Measurements from ENCODE around the gene ALLC. TPM values are rescaled to one million over a fixed set of nuclear protein-coding genes. Genes with fewer than 3 reads are reported as not detected.
A peak's percentile ranks its signal among the peaks of the same experiment; 100 is the strongest.

Gene ALLC
- total and polyA plus RNA-seq, 2 donors (not counting 1 experiment from before 2014, with no cell fraction given) = not detected

DNA sequence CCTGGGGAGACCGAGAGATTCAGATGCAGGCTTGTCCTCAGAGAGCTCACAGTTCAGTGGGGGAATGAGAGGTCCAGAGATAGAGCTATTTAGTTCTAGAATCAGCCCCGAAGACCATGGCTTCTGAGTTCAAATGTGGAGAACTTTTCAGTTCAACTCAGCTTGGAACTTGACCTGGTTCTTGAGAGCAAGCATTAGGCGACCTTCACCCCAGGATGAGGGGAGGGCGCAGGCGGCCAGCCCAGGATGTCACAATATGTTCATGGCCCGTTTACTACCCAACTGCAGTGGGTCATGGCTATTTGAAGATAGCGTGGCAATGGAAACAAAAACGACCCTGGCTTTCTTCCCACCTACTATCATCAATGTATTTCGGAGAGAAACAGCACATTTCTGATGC lies 79.1 kb downstream of the ALLC start:
- Histone ChIP-seq H3K4me1 (ENCODE audit: control insufficient read depth, extremely low read depth, insufficient read depth, low read length) (no peaks in the 10 kb centered on the region), H3K4me3 (replicated peaks in 1 of 4; ENCODE audit: control extremely low read depth in 1 of 4, insufficient read depth in 1 of 4, low read depth in 3 of 4, low read length in 4 of 4) (no peak overlapping the region), H2AFZ (ENCODE audit: low read length) (no peak overlapping the region), H3K27ac (ENCODE audit: insufficient read depth, low read length) (no peak overlapping the region), H3K4me2 (ENCODE audit: extremely low read depth, insufficient read depth, low read length) (no peak overlapping the region), H3K9ac (ENCODE audit: insufficient read depth, low read length) (no peak overlapping the region), H3K27me3 (ENCODE audit: control insufficient read depth, insufficient read depth, low read length) (no peaks in the 10 kb centered on the region), H3K36me3 (ENCODE audit: control insufficient read depth, insufficient read depth, low read length) (no peaks in the 10 kb centered on the region), H3K79me2 (ENCODE audit: control insufficient read depth, insufficient read depth, low read length) (no peaks in the 10 kb centered on the region), H3K9me3 (ENCODE audit: control insufficient read depth, insufficient read depth, low read depth, low read length) (no peaks in the 10 kb centered on the region), H4K20me1 (ENCODE audit: control insufficient read depth, extremely low read depth, insufficient read depth, low read length) (no peaks in the 10 kb centered on the region)
- DNase-seq (ENCODE audit: low read depth in 2 of 2) = no peak
- no peak for TF ChIP-seq EZH2 (IDR thresholded peaks at IDR 0.05; ENCODE audit: low read length, missing control alignments)
- TF ChIP-seq, protein P1, sequence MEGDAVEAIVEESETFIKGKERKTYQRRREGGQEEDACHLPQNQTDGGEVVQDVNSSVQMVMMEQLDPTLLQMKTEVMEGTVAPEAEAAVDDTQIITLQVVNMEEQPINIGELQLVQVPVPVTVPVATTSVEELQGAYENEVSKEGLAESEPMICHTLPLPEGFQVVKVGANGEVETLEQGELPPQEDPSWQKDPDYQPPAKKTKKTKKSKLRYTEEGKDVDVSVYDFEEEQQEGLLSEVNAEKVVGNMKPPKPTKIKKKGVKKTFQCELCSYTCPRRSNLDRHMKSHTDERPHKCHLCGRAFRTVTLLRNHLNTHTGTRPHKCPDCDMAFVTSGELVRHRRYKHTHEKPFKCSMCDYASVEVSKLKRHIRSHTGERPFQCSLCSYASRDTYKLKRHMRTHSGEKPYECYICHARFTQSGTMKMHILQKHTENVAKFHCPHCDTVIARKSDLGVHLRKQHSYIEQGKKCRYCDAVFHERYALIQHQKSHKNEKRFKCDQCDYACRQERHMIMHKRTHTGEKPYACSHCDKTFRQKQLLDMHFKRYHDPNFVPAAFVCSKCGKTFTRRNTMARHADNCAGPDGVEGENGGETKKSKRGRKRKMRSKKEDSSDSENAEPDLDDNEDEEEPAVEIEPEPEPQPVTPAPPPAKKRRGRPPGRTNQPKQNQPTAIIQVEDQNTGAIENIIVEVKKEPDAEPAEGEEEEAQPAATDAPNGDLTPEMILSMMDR (conservative IDR thresholded peaks at IDR 0.05 in 1 of 2, IDR thresholded peaks at IDR 0.05 in 1 of 2; ENCODE audit: low read depth in 1 of 2, low read length in 2 of 2) = no peak

DNA sequence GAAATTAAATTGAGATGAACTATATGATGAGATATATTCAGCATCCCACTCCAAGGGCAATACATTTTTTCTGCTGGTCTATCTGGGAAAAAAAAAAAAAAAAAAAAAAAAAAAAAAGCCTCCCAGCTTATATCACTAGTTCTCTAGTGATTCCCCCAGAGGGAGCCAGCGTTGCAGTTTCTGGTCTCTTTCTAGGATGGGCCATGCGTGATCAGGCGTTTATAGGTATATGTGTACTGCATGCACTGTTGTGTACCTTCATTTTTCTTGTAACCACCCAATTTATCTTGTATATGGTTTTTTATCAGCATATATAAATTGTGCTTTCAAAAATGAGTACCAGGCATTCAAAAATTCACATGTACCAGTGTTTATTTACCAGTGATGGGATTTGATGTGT lies 80.5 kb downstream of the ALLC start:
- peak in 1 of 2 donors; percentile 23 for DNase-seq (ENCODE audit: low read depth in 2 of 2)
- Histone ChIP-seq H3K27ac (ENCODE audit: insufficient read depth, low read length) (no peak overlapping the region), H2AFZ (ENCODE audit: low read length) (no peak overlapping the region), H4K20me1 (ENCODE audit: control insufficient read depth, extremely low read depth, insufficient read depth, low read length) (no peaks in the 10 kb centered on the region), H3K27me3 (ENCODE audit: control insufficient read depth, insufficient read depth, low read length) (no peaks in the 10 kb centered on the region), H3K4me3 (replicated peaks in 1 of 4; ENCODE audit: control extremely low read depth in 1 of 4, insufficient read depth in 1 of 4, low read depth in 3 of 4, low read length in 4 of 4) (no peak overlapping the region), H3K9ac (ENCODE audit: insufficient read depth, low read length) (no peak overlapping the region), H3K4me1 (ENCODE audit: control insufficient read depth, extremely low read depth, insufficient read depth, low read length) (no peaks in the 10 kb centered on the region), H3K9me3 (ENCODE audit: control insufficient read depth, insufficient read depth, low read depth, low read length) (no peaks in the 10 kb centered on the region), H3K4me2 (ENCODE audit: extremely low read depth, insufficient read depth, low read length) (no peak overlapping the region), H3K79me2 (ENCODE audit: control insufficient read depth, insufficient read depth, low read length) (no peaks in the 10 kb centered on the region), H3K36me3 (ENCODE audit: control insufficient read depth, insufficient read depth, low read length) (no peaks in the 10 kb centered on the region)
- TF ChIP-seq, protein P1 (conservative IDR thresholded peaks at IDR 0.05 in 1 of 2, IDR thresholded peaks at IDR 0.05 in 1 of 2; ENCODE audit: low read depth in 1 of 2, low read length in 2 of 2) = peak in 1 of 2 donors; percentile 33
- TF ChIP-seq EZH2 (IDR thresholded peaks at IDR 0.05; ENCODE audit: low read length, missing control alignments) = no peak

- Histone ChIP-seq H3K4me3 (replicated peaks in 1 of 4; ENCODE audit: control extremely low read depth in 1 of 4, insufficient read depth in 1 of 4, low read depth in 3 of 4, low read length in 4 of 4) (no peak overlapping the region), H3K9me3 (ENCODE audit: control insufficient read depth, insufficient read depth, low read depth, low read length) (no peaks in the 10 kb centered on the region), H3K27ac (ENCODE audit: insufficient read depth, low read length) (no peak overlapping the region), H3K4me1 (ENCODE audit: control insufficient read depth, extremely low read depth, insufficient read depth, low read length) (no peaks in the 10 kb centered on the region), H2AFZ (ENCODE audit: low read length) (no peak overlapping the region), H3K79me2 (ENCODE audit: control insufficient read depth, insufficient read depth, low read length) (no peaks in the 10 kb centered on the region), H3K27me3 (ENCODE audit: control insufficient read depth, insufficient read depth, low read length) (no peaks in the 10 kb centered on the region), H3K4me2 (ENCODE audit: extremely low read depth, insufficient read depth, low read length) (no peak overlapping the region), H3K36me3 (ENCODE audit: control insufficient read depth, insufficient read depth, low read length) (no peaks in the 10 kb centered on the region), H4K20me1 (ENCODE audit: control insufficient read depth, extremely low read depth, insufficient read depth, low read length) (no peaks in the 10 kb centered on the region), H3K9ac (ENCODE audit: insufficient read depth, low read length) (no peak overlapping the region)
- no peak for DNase-seq (ENCODE audit: low read depth in 2 of 2)
- TF ChIP-seq, protein P1 (conservative IDR thresholded peaks at IDR 0.05 in 1 of 2, IDR thresholded peaks at IDR 0.05 in 1 of 2; ENCODE audit: low read depth in 1 of 2, low read length in 2 of 2) = no peak
- TF ChIP-seq EZH2 (IDR thresholded peaks at IDR 0.05; ENCODE audit: low read length, missing control alignments) = no peak
These were observed 81.3 kb downstream of the ALLC start for GRCh38 chr2:3739313-3739712.
